Memory B cell (primary cell): ENCODE data around the gene PLXDC2.
"Not testable (repeated sequence)": the region's sequence is repeated elsewhere in the genome, so short reads cannot be mapped to it uniquely, and the experiment has no call there.

ENCODE experiments used
- ATAC-seq: fragments of 150-1000 bp; cut with Tn5 transposase; 2 replicates; pipeline ENCODE4 v1.10.0; 2021; ENCODE audit warnings: low read depth, mild to moderate bottlenecking, moderate library complexity
- DNase-seq, 2 donors: peaks; one replicate each; pipeline ENCODE4 v3.0.0; 2022; ENCODE audit warnings: low spot score in 2 of 2
- H3K27ac Mint-ChIP-seq: one replicate; pipeline ENCODE4 v1.8.0; 2022; ENCODE audit warnings: mild to moderate bottlenecking, moderate library complexity, mixed read lengths
- H3K27me3 Mint-ChIP-seq: one replicate; pipeline ENCODE4 v1.8.0; 2022; ENCODE audit warnings: mixed read lengths
- H3K36me3 Mint-ChIP-seq: one replicate; pipeline ENCODE4 v1.8.0; 2022; ENCODE audit warnings: mild to moderate bottlenecking, mixed read lengths
- H3K4me1 Mint-ChIP-seq: one replicate; pipeline ENCODE4 v1.8.0; 2022; ENCODE audit warnings: mixed read lengths
- H3K4me3 Mint-ChIP-seq: one replicate; pipeline ENCODE4 v1.8.0; 2022; ENCODE audit warnings: mild to moderate bottlenecking, moderate library complexity, mixed read lengths
- H3K9me3 Mint-ChIP-seq: one replicate; pipeline ENCODE4 v1.8.0; 2022; ENCODE audit warnings: mixed read lengths

Gene PLXDC2

GRCh38 chr10:20034732-20035131 is 218.5 kb downstream of the PLXDC2 start:
- Mint-ChIP-seq H3K36me3 (no peaks in the 10 kb centered on the region), H3K27me3 (no peaks in the 10 kb centered on the region), H3K4me1 (no peaks in the 10 kb centered on the region), H3K27ac (no peak overlapping the region), H3K4me3 (no peak overlapping the region), H3K9me3 (peaks cover 1% of the 10 kb centered on the region)
- ATAC-seq = no peak
- no peak for DNase-seq

- DNase-seq = no peak
- Mint-ChIP-seq H3K4me1 (no peaks in the 10 kb centered on the region), H3K9me3 (peaks cover 7% of the 10 kb centered on the region), H3K4me3 (no peak overlapping the region), H3K27ac (no peak overlapping the region), H3K27me3 (no peaks in the 10 kb centered on the region), H3K36me3 (no peaks in the 10 kb centered on the region)
- ATAC-seq = no peak
Measured at GRCh38 chr10:20040012-20040411, 223.8 kb downstream of the PLXDC2 start.

GRCh38 chr10:20041931-20042330 is 225.7 kb downstream of the PLXDC2 start:
- no peak for DNase-seq
- H3K27ac Mint-ChIP-seq = no peak overlapping the region
- ATAC-seq = no peak
- H3K36me3 Mint-ChIP-seq = no peaks in the 10 kb centered on the region
- H3K4me3 Mint-ChIP-seq = no peak overlapping the region
- peaks cover 7% of the 10 kb centered on the region for H3K9me3 Mint-ChIP-seq
- no peaks in the 10 kb centered on the region for H3K27me3 Mint-ChIP-seq
- no peaks in the 10 kb centered on the region for H3K4me1 Mint-ChIP-seq

- H3K4me3 Mint-ChIP-seq, H3K27ac Mint-ChIP-seq, ATAC-seq, H3K36me3 Mint-ChIP-seq, H3K27me3 Mint-ChIP-seq, H3K4me1 Mint-ChIP-seq, H3K9me3 Mint-ChIP-seq, DNase-seq: not testable (repeated sequence)
Measured at GRCh38 chr10:20045100-20045499, 228.9 kb downstream of the PLXDC2 start.

- Mint-ChIP-seq H3K36me3 (no peaks in the 10 kb centered on the region), H3K27ac (no peak overlapping the region), H3K9me3 (peaks cover 9% of the 10 kb centered on the region), H3K27me3 (no peaks in the 10 kb centered on the region), H3K4me1 (no peaks in the 10 kb centered on the region), H3K4me3 (no peak overlapping the region)
- ATAC-seq (no peak), DNase-seq (no peak)
Measured at GRCh38 chr10:20048161-20048560, 231.9 kb downstream of the PLXDC2 start.

- no peak for DNase-seq
- no peak for ATAC-seq
- Mint-ChIP-seq H3K4me3 (no peak overlapping the region), H3K36me3 (no peaks in the 10 kb centered on the region), H3K9me3 (peaks cover 4% of the 10 kb centered on the region), H3K4me1 (no peaks in the 10 kb centered on the region), H3K27me3 (no peaks in the 10 kb centered on the region), H3K27ac (no peak overlapping the region)
Measured at GRCh38 chr10:20058135-20058534, 241.9 kb downstream of the PLXDC2 start.

- Mint-ChIP-seq H3K36me3 (no peaks in the 10 kb centered on the region), H3K27me3 (no peaks in the 10 kb centered on the region), H3K27ac (no peak overlapping the region), H3K4me1 (no peaks in the 10 kb centered on the region), H3K9me3 (peaks cover under 1% of the 10 kb centered on the region), H3K4me3 (no peak overlapping the region)
- ATAC-seq (no peak), DNase-seq (no peak)
Measured at GRCh38 chr10:20059084-20059835, 243.0 kb downstream of the PLXDC2 start.

GRCh38 chr10:20065814-20066213 is 249.6 kb downstream of the PLXDC2 start:
- H3K27ac Mint-ChIP-seq = no peak overlapping the region
- no peak overlapping the region for H3K4me3 Mint-ChIP-seq
- H3K27me3 Mint-ChIP-seq = no peaks in the 10 kb centered on the region
- ATAC-seq (no peak), DNase-seq (no peak)
- no peaks in the 10 kb centered on the region for H3K4me1 Mint-ChIP-seq
- H3K36me3 Mint-ChIP-seq = no peaks in the 10 kb centered on the region
- peaks cover 4% of the 10 kb centered on the region for H3K9me3 Mint-ChIP-seq

GRCh38 chr10:20073167-20073566 is 256.9 kb downstream of the PLXDC2 start:
- no peaks in the 10 kb centered on the region for H3K4me1 Mint-ChIP-seq
- no peak overlapping the region for H3K27ac Mint-ChIP-seq
- peaks cover 5% of the 10 kb centered on the region for H3K9me3 Mint-ChIP-seq
- no peaks in the 10 kb centered on the region for H3K36me3 Mint-ChIP-seq
- DNase-seq (no peak), ATAC-seq (no peak)
- H3K27me3 Mint-ChIP-seq = no peaks in the 10 kb centered on the region
- H3K4me3 Mint-ChIP-seq = no peak overlapping the region

GRCh38 chr10:20075713-20076112 is 259.5 kb downstream of the PLXDC2 start:
- DNase-seq (no peak), ATAC-seq (no peak)
- H3K4me1 Mint-ChIP-seq = no peaks in the 10 kb centered on the region
- H3K36me3 Mint-ChIP-seq = no peaks in the 10 kb centered on the region
- no peaks in the 10 kb centered on the region for H3K27me3 Mint-ChIP-seq
- H3K9me3 Mint-ChIP-seq = peaks cover 6% of the 10 kb centered on the region
- no peak overlapping the region for H3K4me3 Mint-ChIP-seq
- H3K27ac Mint-ChIP-seq = no peak overlapping the region

- Mint-ChIP-seq H3K9me3 (peaks cover 1% of the 10 kb centered on the region), H3K4me3 (no peak overlapping the region), H3K4me1 (no peaks in the 10 kb centered on the region), H3K36me3 (no peaks in the 10 kb centered on the region), H3K27me3 (no peaks in the 10 kb centered on the region), H3K27ac (no peak overlapping the region)
- DNase-seq (no peak), ATAC-seq (no peak)
Measured at GRCh38 chr10:20084451-20084850, 268.2 kb downstream of the PLXDC2 start.

GRCh38 chr10:20085115-20085514 is 268.9 kb downstream of the PLXDC2 start:
- Mint-ChIP-seq H3K4me3 (no peak overlapping the region), H3K27ac (no peak overlapping the region), H3K4me1 (no peaks in the 10 kb centered on the region), H3K27me3 (no peaks in the 10 kb centered on the region), H3K9me3 (no peaks in the 10 kb centered on the region), H3K36me3 (no peaks in the 10 kb centered on the region)
- ATAC-seq (no peak), DNase-seq (no peak)

- ATAC-seq (no peak), DNase-seq (no peak)
- H3K36me3 Mint-ChIP-seq = no peaks in the 10 kb centered on the region
- peaks cover 6% of the 10 kb centered on the region for H3K9me3 Mint-ChIP-seq
- H3K4me1 Mint-ChIP-seq = no peaks in the 10 kb centered on the region
- H3K27me3 Mint-ChIP-seq = no peaks in the 10 kb centered on the region
- no peak overlapping the region for H3K4me3 Mint-ChIP-seq
- H3K27ac Mint-ChIP-seq = no peak overlapping the region
Measured at GRCh38 chr10:20087353-20087752, 271.1 kb downstream of the PLXDC2 start.

- DNase-seq (no peak), ATAC-seq (no peak)
- Mint-ChIP-seq H3K27ac (no peak overlapping the region), H3K9me3 (peaks cover 8% of the 10 kb centered on the region), H3K4me1 (no peaks in the 10 kb centered on the region), H3K36me3 (no peaks in the 10 kb centered on the region), H3K4me3 (no peak overlapping the region), H3K27me3 (no peaks in the 10 kb centered on the region)
Measured at GRCh38 chr10:20088061-20088701, 271.9 kb downstream of the PLXDC2 start.

GRCh38 chr10:20089879-20090278 is 273.6 kb downstream of the PLXDC2 start:
- H3K4me3 Mint-ChIP-seq = no peak overlapping the region
- no peak for DNase-seq
- no peaks in the 10 kb centered on the region for H3K4me1 Mint-ChIP-seq
- no peak overlapping the region for H3K27ac Mint-ChIP-seq
- no peaks in the 10 kb centered on the region for H3K27me3 Mint-ChIP-seq
- peaks cover 8% of the 10 kb centered on the region for H3K9me3 Mint-ChIP-seq
- ATAC-seq = no peak
- H3K36me3 Mint-ChIP-seq = no peaks in the 10 kb centered on the region
